Left lung (tissue), 10 donors: ENCODE data around the gene VWA2. TPM values are rescaled to one million over a fixed set of nuclear protein-coding genes. Genes with fewer than 3 reads are reported as not detected.

Experiments
- ATAC-seq: fragments of 200-7000 bp; cut with Tn5 transposase; one replicate; pipeline ENCODE4 v1.9.1; 2020; ENCODE audit warnings: moderate library complexity
- DNase-seq, 4 donors: peaks; one replicate each; pipeline ENCODE4 v3.0.0-alpha.2; 2013 to 2020
- H3K27ac ChIP-seq, 2 donors: fragments of 200-600 bp; sonication (generic) in 1 of 2; one replicate each; pipeline versions ENCODE4 v1.5.0 to v1.8.0; 2020 to 2021
- H3K27me3 ChIP-seq, 2 donors: fragments of 200-600 bp; sonication (generic) in 1 of 2; one replicate each; pipeline versions ENCODE4 v1.5.0 to v1.8.0; 2020 to 2021
- H3K36me3 ChIP-seq, 2 donors: fragments of 200-600 bp; sonication (generic) in 1 of 2; one replicate each; pipeline versions ENCODE4 v1.5.0 to v1.8.0; 2020 to 2021
- H3K4me1 ChIP-seq, 2 donors: fragments of 200-600 bp; one replicate each; pipeline ENCODE4 v1.8.0; 2021
- H3K4me3 ChIP-seq, 2 donors: fragments of 200-600 bp; sonication (generic) in 1 of 2; one replicate each; pipeline versions ENCODE4 v1.5.0 to v1.8.0; 2020 to 2021; ENCODE audit warnings: mild to moderate bottlenecking in 1 of 2
- H3K9me3 ChIP-seq, 2 donors: fragments of 200-600 bp; sonication (generic) in 1 of 2; one replicate each; pipeline versions ENCODE4 v1.5.0 to v1.8.0; 2020 to 2021
- intact Hi-C, 2 donors: fragments of 100-400 bp; cut with DNase I; formaldehyde crosslinking; loops; one replicate each; pipeline versions ENCODE4 v1.11.2 to v1.14.2; 2022
- polyA plus RNA-seq, 6 donors: library from polyadenylated mRNA; unstranded; fragments of 120-200 nt; gene quantifications; one replicate each; pipeline ENCODE4 v1.2.1, GENCODE V29; 2013; ENCODE audit not compliant: insufficient read length in 6 of 6
- total RNA-seq, 2 donors: library from RNA; stranded (reverse); fragmentation: NEBNext Ultra II Directional; extraction: Animal tissue kit (Norgen Biotek cat#: 25700); gene quantifications; one replicate each; pipeline ENCODE4 v1.2.1, GENCODE V29; 2021
- TF ChIP-seq, protein P1 (sequence below), 2 donors: fragments of 200-600 bp; sonication (generic) in 1 of 2; IDR thresholded peaks; one replicate each; pipeline versions ENCODE4 v1.5.0 to v1.8.0; 2021; ENCODE audit warnings: antibody characterized with exemption in 2 of 2
- donor health status: DM: no; HTN: yes; CAD: no.
- donor health status: DM: no; HTN: no; CAD: no.

VWA2 gene
- total and polyA plus RNA-seq, 8 donors = 9.5 to 31.4 (median 27.6) TPM

DNA sequence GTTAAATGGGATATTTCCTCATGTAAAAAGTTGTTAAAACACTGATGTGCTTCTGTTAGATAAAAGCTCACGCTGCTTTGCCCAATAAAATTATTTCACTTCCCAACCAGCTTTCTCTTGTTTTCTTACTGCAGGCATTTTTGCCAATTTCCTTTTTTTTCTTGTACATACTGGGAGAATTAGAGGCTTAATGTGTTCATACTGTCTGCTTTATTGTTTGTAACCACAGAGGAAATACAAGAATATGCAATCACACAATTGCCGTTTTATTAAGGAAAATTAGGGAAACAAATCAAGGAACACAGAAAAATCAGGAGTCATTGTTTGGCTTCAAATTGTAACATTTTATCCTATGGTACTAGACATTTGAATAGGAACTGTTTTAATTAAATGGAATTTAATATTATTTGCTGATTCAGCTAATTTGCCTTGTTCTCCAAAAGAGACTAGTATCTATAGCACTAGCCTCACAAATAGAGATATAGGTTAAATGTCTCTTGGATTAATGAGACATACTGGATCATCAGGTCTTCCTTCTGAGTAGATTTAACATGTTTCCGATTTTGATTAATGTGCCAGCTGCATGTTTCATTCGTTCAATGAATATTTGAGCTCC lies 6.4 kb upstream of the VWA2 start:
- intact Hi-C loops = no loop called here
- no peaks in the 10 kb centered on the region for H3K36me3 ChIP-seq
- TF ChIP-seq, protein P1, sequence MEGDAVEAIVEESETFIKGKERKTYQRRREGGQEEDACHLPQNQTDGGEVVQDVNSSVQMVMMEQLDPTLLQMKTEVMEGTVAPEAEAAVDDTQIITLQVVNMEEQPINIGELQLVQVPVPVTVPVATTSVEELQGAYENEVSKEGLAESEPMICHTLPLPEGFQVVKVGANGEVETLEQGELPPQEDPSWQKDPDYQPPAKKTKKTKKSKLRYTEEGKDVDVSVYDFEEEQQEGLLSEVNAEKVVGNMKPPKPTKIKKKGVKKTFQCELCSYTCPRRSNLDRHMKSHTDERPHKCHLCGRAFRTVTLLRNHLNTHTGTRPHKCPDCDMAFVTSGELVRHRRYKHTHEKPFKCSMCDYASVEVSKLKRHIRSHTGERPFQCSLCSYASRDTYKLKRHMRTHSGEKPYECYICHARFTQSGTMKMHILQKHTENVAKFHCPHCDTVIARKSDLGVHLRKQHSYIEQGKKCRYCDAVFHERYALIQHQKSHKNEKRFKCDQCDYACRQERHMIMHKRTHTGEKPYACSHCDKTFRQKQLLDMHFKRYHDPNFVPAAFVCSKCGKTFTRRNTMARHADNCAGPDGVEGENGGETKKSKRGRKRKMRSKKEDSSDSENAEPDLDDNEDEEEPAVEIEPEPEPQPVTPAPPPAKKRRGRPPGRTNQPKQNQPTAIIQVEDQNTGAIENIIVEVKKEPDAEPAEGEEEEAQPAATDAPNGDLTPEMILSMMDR (IDR thresholded peaks at IDR 0.05) = no peak

DNA sequence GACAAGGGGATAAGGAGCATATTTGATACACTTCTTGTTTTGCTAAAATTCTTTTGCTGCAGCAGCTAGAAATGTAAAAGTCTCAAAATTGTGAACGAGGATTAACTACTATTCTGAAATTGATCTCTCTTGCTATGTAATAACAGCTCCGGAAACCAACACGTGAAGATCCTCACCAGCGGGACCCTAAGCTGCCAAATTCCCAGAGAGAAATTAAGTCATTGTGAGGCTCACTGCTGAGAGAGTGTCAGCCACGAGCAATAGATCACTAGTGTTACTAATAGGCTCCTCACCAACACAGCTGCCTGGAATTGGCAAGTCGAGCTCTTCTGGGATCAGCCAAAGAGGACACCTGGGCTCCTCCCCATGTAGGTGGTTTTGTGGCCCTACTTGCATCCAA lies 5.6 kb upstream of the VWA2 start:
- intact Hi-C loops = no loop called here
- TF ChIP-seq, protein P1 (IDR thresholded peaks at IDR 0.05) = no peak
- no peak for DNase-seq

More for the DNA sequence above, 6.4 kb upstream of the VWA2 start:
- ATAC-seq = no peak
- no peaks in the 10 kb centered on the region for H3K9me3 ChIP-seq
- no peak overlapping the region for H3K27ac ChIP-seq
- peaks cover 2 to 35% of the 10 kb centered on the region in 2 donors for H3K27me3 ChIP-seq
- no peak for DNase-seq
- H3K4me1 ChIP-seq = no peaks in the 10 kb centered on the region
- no peak overlapping the region for H3K4me3 ChIP-seq

DNA sequence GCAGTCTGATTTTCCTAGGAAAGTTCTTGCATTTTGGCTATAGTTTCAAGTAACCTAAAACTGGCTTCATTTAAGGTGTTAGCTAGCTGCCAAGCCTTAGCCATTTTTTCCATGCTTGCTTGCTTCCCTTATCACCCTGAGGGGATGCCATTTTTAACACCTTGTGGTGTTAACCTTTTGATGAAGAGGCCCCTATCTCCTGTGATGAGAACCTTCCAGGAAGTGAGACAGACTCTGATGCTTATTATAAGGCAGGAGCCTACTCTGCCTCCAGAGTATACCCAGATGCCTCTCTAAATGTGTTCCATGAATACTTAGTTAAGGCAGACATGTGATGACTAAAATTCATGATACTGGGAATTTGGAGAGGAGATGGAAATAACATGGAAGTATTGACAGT lies 4.9 kb upstream of the VWA2 start:
- H3K9me3 ChIP-seq = no peaks in the 10 kb centered on the region
- TF ChIP-seq, protein P1 (IDR thresholded peaks at IDR 0.05) = no peak
- no peak overlapping the region for H3K27ac ChIP-seq
- peaks cover 16 to 50% of the 10 kb centered on the region in 2 donors for H3K27me3 ChIP-seq
- no peaks in the 10 kb centered on the region for H3K36me3 ChIP-seq
- ATAC-seq (no peak), DNase-seq (no peak)
- H3K4me1 ChIP-seq = peaks cover 4% of the 10 kb centered on the region in 2 donors
- H3K4me3 ChIP-seq = no peak overlapping the region
- intact Hi-C loops = no loop called here

More for the DNA sequence above, 5.6 kb upstream of the VWA2 start:
- no peak overlapping the region for H3K27ac ChIP-seq
- no peaks in the 10 kb centered on the region for H3K9me3 ChIP-seq
- no peaks in the 10 kb centered on the region for H3K36me3 ChIP-seq
- ATAC-seq = no peak
- H3K27me3 ChIP-seq = peaks cover 10 to 44% of the 10 kb centered on the region in 2 donors
- no peaks in the 10 kb centered on the region for H3K4me1 ChIP-seq
- H3K4me3 ChIP-seq = no peak overlapping the region

DNA sequence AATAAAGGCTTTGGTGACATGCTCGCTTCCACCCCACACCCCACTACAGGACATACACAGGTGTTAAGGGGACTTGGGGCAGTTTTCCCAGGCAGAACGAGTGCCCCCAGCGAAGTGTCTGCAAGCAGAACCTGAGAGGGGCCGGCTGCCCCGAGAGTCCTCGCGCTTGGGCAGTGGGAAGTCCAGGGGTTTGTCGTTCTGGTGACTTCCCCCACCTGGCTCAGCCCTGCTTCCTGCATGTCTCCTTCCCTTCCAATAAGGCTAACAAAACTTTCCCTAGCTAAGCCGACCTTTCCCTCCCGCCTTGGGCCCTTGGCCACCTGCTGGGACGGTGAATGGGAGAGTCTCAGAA lies 916 bp downstream of the VWA2 start:
- peak overlapping the region in 1 of 2 donors; percentile 55 for H3K27ac ChIP-seq
- peak overlapping the region; percentile 34 to 40 for H3K4me3 ChIP-seq

DNA sequence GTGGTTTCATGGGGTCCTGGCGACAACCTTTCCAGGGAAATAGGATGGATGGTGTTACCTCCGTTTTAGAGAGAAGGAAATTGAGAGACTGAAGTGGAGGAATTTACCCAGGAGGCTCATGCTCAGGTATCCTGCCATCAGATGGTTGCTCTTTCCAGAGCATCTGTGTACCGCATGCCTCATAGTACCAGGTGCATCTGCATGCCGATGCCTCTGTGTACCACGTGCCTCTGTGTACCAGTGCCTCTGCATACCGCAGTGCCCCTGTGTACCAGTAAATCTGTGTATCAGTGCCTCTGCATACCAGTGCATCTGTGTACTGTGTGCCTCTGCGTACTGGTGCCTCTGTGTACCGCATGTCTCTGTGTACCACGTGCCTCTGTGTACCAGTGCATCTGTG lies 3.2 kb downstream of the VWA2 start:
- H3K9me3 ChIP-seq = no peaks in the 10 kb centered on the region
- H3K4me3 ChIP-seq = no peak overlapping the region
- DNase-seq (no peak), ATAC-seq (no peak)
- TF ChIP-seq, protein P1 (IDR thresholded peaks at IDR 0.05) = no peak
- H3K27ac ChIP-seq = no peak overlapping the region
- intact Hi-C loops = no loop called here
- peaks cover 4 to 19% of the 10 kb centered on the region in 2 donors for H3K4me1 ChIP-seq
- peaks cover 26 to 63% of the 10 kb centered on the region in 2 donors for H3K27me3 ChIP-seq
- H3K36me3 ChIP-seq = no peaks in the 10 kb centered on the region

More for the DNA sequence above, 916 bp downstream of the VWA2 start:
- Histone ChIP-seq H3K9me3 (no peaks in the 10 kb centered on the region), H3K4me1 (peaks cover 4 to 16% of the 10 kb centered on the region in 2 donors), H3K36me3 (no peaks in the 10 kb centered on the region), H3K27me3 (peaks cover 26 to 82% of the 10 kb centered on the region in 2 donors)
- TF ChIP-seq, protein P1 (IDR thresholded peaks at IDR 0.05) = no peak
- DNase-seq (no peak), ATAC-seq (peak; percentile 26)
- intact Hi-C loops = no loop called here
